ENCODE measurements around the gene TOGARAM2. TPM values are rescaled to one million over a fixed set of nuclear protein-coding genes. Genes with fewer than 3 reads are reported as not detected.

The TOGARAM2 gene
- total and polyA plus RNA-seq, 10 donors, result 3.0 to 19.9 (median 8.6) TPM

DNA sequence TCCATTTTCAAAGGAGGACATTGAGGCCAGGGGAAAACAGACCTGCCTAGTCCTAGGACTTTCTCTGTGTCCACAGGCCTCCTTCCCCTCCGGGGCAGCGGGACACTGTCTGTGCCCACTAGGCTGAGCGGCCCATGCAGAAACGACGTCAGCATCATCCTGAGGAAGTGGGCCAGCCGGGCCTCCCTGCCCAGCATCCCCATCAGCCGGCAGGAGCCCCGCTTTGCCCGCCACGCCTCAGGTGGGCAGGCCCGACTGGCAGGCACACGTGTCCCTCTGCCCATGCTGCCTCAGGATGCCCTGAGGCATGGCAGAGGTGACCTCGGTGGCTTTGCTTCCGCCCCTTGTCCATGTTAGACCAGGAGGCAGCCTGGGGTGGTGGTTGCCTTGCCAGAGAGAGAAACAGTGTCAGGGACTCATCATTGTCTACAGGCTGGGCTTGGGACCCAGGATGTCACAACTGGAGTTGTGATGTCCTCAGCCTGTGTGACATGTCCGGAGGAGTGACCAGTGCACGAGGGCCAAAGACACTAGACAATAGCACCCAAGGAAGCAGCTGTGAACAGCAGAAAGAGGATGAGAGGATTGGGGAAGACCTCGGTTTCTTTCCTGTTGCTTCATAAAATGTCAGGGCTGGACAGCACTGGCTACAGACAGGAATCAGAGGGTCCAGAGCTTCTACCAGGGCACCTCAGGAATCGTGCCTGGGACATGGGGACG lies 36.8 kb downstream of the TOGARAM2 start:
- DNase-seq, result peak; percentile 71
- intact Hi-C loops (cut with DNase I; ENCODE audit: low total_unique reads), result no loop called here
- Histone ChIP-seq H3K9me3 (no peaks in the 10 kb centered on the region), H3K27ac (peak overlapping the region; percentile 58 to 94 (median 79)), H3K27me3 (replicated peaks in 1 of 7) (no peaks in the 10 kb centered on the region), H3K4me3 (no peak overlapping the region), H3K4me1 (peaks cover 14 to 62% (median 47%) of the 10 kb centered on the region in 6 donors), H3K36me3 (peaks cover 0 to 6% (median 0%) of the 10 kb centered on the region in 6 donors)
- TF ChIP-seq POLR2A (IDR thresholded peaks at IDR 0.05) (no peak), POLR2AphosphoS5 (IDR thresholded peaks at IDR 0.05) (peak in 1 of 3 donors; percentile 15)
- TF ChIP-seq, protein P1, sequence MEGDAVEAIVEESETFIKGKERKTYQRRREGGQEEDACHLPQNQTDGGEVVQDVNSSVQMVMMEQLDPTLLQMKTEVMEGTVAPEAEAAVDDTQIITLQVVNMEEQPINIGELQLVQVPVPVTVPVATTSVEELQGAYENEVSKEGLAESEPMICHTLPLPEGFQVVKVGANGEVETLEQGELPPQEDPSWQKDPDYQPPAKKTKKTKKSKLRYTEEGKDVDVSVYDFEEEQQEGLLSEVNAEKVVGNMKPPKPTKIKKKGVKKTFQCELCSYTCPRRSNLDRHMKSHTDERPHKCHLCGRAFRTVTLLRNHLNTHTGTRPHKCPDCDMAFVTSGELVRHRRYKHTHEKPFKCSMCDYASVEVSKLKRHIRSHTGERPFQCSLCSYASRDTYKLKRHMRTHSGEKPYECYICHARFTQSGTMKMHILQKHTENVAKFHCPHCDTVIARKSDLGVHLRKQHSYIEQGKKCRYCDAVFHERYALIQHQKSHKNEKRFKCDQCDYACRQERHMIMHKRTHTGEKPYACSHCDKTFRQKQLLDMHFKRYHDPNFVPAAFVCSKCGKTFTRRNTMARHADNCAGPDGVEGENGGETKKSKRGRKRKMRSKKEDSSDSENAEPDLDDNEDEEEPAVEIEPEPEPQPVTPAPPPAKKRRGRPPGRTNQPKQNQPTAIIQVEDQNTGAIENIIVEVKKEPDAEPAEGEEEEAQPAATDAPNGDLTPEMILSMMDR (IDR thresholded peaks at IDR 0.05 in 8 of 11, conservative IDR thresholded peaks at IDR 0.05 in 3 of 11), result no peak
- WGBS, 5 donors, result 66 to 86% (median 78%) methylated on average over 13 to 19 of the region's 19 CpGs

DNA sequence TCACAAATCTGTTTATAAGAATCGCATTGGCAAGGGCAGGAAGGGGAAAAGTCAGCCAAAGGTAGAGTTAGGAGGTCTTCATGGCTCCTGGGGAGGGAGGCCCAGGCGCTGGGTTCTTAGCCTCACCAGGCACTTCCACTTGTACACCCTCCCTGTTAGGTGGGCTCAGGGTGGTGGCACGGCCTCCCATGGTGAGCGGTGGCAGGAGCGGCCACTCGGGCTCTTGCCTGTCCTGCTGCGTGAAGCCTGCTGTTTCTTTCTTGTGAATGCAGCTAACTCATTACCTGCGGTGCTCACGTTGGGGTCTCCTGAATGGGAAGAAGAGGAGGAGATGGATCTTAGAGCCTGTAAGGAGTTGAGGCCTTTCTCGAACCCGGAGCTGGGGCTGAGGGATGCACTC lies 40.8 kb downstream of the TOGARAM2 start:
- intact Hi-C loops (cut with DNase I; ENCODE audit: low total_unique reads), result no loop called here
- TF ChIP-seq POLR2A (IDR thresholded peaks at IDR 0.05) (no peak), POLR2AphosphoS5 (IDR thresholded peaks at IDR 0.05) (no peak)
- TF ChIP-seq, protein P1 (IDR thresholded peaks at IDR 0.05 in 8 of 11, conservative IDR thresholded peaks at IDR 0.05 in 3 of 11), result no peak
- WGBS, 5 donors, result 87 to 97% (median 91%) methylated on average over 11 of the region's 11 CpGs
- Histone ChIP-seq H3K36me3 (peaks cover 0 to 10% (median 0%) of the 10 kb centered on the region in 6 donors), H3K27me3 (replicated peaks in 1 of 7) (no peaks in the 10 kb centered on the region), H3K9me3 (no peaks in the 10 kb centered on the region), H3K27ac (no peak overlapping the region), H3K4me1 (peaks cover 0 to 21% (median 12%) of the 10 kb centered on the region in 6 donors), H3K4me3 (no peak overlapping the region)
- DNase-seq, result no peak

DNA sequence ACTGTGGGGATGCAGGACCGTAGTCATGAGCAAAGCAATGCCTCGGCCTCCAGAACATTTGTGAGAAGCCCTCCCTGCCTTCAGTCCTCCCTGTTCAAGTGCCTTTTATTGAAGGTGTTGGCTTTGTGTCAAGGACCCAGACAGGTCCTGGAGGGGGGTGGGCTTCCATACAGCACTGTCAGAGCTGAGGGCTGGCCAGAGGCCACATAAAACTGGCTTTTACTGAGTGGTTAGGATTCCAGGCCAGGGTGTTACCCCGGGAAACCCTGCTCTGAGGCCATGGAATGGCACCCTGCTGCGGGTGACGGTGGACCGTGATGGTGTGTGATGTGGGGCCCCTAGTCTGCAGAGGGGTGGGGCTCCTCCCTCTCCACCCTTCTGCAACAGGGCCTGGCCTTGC lies 41.6 kb downstream of the TOGARAM2 start:
- intact Hi-C loops (cut with DNase I; ENCODE audit: low total_unique reads), result no loop called here

DNA sequence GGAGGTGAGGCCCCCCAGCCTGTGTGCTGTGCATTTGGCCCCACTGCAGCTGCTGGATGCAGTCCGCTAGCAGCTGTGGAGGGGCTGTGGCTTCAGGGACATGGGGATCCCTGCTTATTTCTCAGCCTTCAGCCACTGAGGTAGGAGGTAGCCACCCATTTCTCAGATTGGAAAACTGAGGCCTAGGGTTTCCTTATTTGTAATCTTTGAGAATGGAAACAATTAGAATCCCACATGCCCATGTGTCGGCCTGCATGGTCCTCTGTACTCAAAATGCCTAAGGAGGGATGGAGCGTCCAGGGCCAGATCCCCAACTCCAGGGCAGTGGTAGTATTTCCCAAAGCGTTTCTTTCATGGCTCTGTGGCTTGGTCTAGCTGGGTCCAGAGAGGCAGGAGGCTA lies 42.1 kb downstream of the TOGARAM2 start:
- TF ChIP-seq, protein P1 (IDR thresholded peaks at IDR 0.05 in 8 of 11, conservative IDR thresholded peaks at IDR 0.05 in 3 of 11), result no peak
- TF ChIP-seq POLR2AphosphoS5 (IDR thresholded peaks at IDR 0.05), result no peak
- TF ChIP-seq POLR2A (IDR thresholded peaks at IDR 0.05), result no peak
- peaks cover 0 to 17% (median 0%) of the 10 kb centered on the region in 6 donors for H3K36me3 ChIP-seq
- H3K27me3 ChIP-seq (replicated peaks in 1 of 7), result no peaks in the 10 kb centered on the region
- no peaks in the 10 kb centered on the region for H3K9me3 ChIP-seq
- DNase-seq, result no peak
- no peak overlapping the region for H3K4me3 ChIP-seq
- intact Hi-C loops (cut with DNase I; ENCODE audit: low total_unique reads), result no loop called here
- peaks cover 0 to 8% (median 2%) of the 10 kb centered on the region in 6 donors for H3K4me1 ChIP-seq
- 91 to 100% (median 98%) methylated on average over 4 of the region's 4 CpGs for WGBS, 5 donors
- H3K27ac ChIP-seq, result no peak overlapping the region

More for the DNA sequence above, 41.6 kb downstream of the TOGARAM2 start:
- no peaks in the 10 kb centered on the region for H3K27me3 ChIP-seq (replicated peaks in 1 of 7)
- TF ChIP-seq POLR2A (IDR thresholded peaks at IDR 0.05) (no peak), POLR2AphosphoS5 (IDR thresholded peaks at IDR 0.05) (no peak)
- TF ChIP-seq, protein P1 (IDR thresholded peaks at IDR 0.05 in 8 of 11, conservative IDR thresholded peaks at IDR 0.05 in 3 of 11), result no peak
- peaks cover 0 to 14% (median 4%) of the 10 kb centered on the region in 6 donors for H3K4me1 ChIP-seq
- H3K9me3 ChIP-seq, result no peaks in the 10 kb centered on the region
- H3K27ac ChIP-seq, result no peak overlapping the region
- peaks cover 0 to 12% (median 0%) of the 10 kb centered on the region in 6 donors for H3K36me3 ChIP-seq
- no peak overlapping the region for H3K4me3 ChIP-seq
- 79 to 91% (median 90%) methylated on average over 5 to 6 of the region's 6 CpGs for WGBS, 5 donors
- no peak for DNase-seq
